Neutrophil (primary cell): Measurements from ENCODE around the gene EPB41L1.

Experiments
- H3K27ac ChIP-seq: fragments of 200-600 bp; sonication (generic); 2 replicates; pipeline ENCODE4 v1.5.1; 2016; ENCODE audit warnings: mild to moderate bottlenecking, moderate library complexity
- H3K27me3 ChIP-seq: fragments of 200-600 bp; sonication (generic); 2 replicates; pipeline ENCODE4 v1.6.0; 2016; ENCODE audit warnings: mild to moderate bottlenecking
- H3K36me3 ChIP-seq: fragments of 200-600 bp; sonication (generic); 2 replicates; pipeline ENCODE4 v1.5.1; 2017
- H3K4me1 ChIP-seq, 2 experiments: fragments of 200-600 bp in 1 of 2; sonication (generic) in 1 of 2; 1 replicate in 1 of 2; 2 replicates in 1 of 2; pipeline versions ENCODE4 v1.5.1 to v1.6.1; 2013 to 2016; ENCODE audit warnings: low read depth in 1 of 2, low read length in 1 of 2, mild to moderate bottlenecking in 1 of 2, moderate library complexity in 1 of 2; ENCODE audit not compliant: control insufficient read depth in 1 of 2, insufficient read depth in 1 of 2
- H3K4me3 ChIP-seq, 2 experiments: fragments of 200-600 bp in 1 of 2; sonication (generic) in 1 of 2; 1 replicate in 1 of 2; 2 replicates in 1 of 2; pipeline ENCODE4 v1.5.1; 2013 to 2016; ENCODE audit warnings: low read depth in 1 of 2, low read length in 1 of 2, mild to moderate bottlenecking in 1 of 2, moderate library complexity in 1 of 2
- H3K9me3 ChIP-seq: fragments of 200-600 bp; sonication (generic); 2 replicates; pipeline ENCODE4 v1.5.1; 2016
- TF ChIP-seq, protein P1 (sequence below): fragments of 200-600 bp; sonication (generic); IDR thresholded peaks from 2 replicates; pipeline ENCODE4 v1.5.1; 2016; ENCODE audit warnings: antibody characterized with exemption

EPB41L1 gene

DNA sequence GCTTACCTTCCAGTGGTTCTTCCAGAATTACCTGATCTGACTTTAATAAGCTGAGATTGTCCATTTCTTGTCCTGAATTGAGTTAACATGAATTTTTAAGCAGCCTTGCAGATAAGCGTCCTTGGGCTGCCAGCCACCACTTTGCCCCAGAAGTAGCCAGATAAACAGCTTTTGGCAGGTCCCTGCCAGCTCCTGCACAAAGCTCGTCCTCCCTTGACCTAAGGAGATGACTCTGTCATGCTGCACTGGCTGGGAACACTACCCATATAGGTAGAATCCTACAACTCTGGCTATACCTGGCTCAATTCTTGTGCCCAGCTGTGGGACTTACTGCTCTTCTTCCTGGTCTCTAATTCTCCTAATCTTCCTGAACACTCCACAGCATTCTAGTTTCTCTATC is 42.1 kb downstream of the EPB41L1 start:
- TF ChIP-seq, protein P1, sequence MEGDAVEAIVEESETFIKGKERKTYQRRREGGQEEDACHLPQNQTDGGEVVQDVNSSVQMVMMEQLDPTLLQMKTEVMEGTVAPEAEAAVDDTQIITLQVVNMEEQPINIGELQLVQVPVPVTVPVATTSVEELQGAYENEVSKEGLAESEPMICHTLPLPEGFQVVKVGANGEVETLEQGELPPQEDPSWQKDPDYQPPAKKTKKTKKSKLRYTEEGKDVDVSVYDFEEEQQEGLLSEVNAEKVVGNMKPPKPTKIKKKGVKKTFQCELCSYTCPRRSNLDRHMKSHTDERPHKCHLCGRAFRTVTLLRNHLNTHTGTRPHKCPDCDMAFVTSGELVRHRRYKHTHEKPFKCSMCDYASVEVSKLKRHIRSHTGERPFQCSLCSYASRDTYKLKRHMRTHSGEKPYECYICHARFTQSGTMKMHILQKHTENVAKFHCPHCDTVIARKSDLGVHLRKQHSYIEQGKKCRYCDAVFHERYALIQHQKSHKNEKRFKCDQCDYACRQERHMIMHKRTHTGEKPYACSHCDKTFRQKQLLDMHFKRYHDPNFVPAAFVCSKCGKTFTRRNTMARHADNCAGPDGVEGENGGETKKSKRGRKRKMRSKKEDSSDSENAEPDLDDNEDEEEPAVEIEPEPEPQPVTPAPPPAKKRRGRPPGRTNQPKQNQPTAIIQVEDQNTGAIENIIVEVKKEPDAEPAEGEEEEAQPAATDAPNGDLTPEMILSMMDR: no peak
- Histone ChIP-seq H3K36me3 (no peaks in the 10 kb centered on the region), H3K27me3 (peaks cover 24% of the 10 kb centered on the region), H3K4me3 (no peak overlapping the region), H3K9me3 (no peaks in the 10 kb centered on the region), H3K27ac (no peak overlapping the region), H3K4me1 (no peaks in the 10 kb centered on the region)

DNA sequence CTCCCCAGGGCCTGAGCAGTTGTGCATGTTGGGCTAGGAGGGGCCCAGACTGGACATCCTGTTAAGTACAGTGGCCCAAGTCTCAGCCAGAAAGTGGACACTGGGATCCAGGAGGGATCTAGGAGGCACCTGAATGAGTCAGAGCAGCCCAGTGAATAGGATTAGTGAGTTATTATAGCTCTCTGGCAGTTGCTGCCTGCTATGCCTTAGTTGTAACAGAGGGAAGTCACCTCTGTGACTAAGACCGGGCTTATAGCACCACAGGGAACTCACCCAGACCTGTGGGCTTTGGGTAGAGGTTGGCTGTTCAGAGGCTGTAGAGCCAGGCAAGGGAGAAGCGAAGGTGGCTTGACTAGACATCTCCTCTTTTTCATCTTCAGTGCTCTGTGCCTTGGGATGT is 42.7 kb downstream of the EPB41L1 start:
- Histone ChIP-seq H3K4me1 (no peaks in the 10 kb centered on the region), H3K36me3 (no peaks in the 10 kb centered on the region), H3K27me3 (peaks cover 24% of the 10 kb centered on the region), H3K27ac (no peak overlapping the region), H3K9me3 (no peaks in the 10 kb centered on the region), H3K4me3 (no peak overlapping the region)
- TF ChIP-seq, protein P1: no peak

- Histone ChIP-seq H3K27me3 (peaks cover 34% of the 10 kb centered on the region), H3K36me3 (no peaks in the 10 kb centered on the region), H3K9me3 (no peaks in the 10 kb centered on the region), H3K27ac (no peak overlapping the region), H3K4me3 (no peak overlapping the region), H3K4me1 (no peaks in the 10 kb centered on the region)
- TF ChIP-seq, protein P1: peak; percentile 86
Measured at GRCh38 chr20:36199345-36200257, 45.1 kb downstream of the EPB41L1 start.

- Histone ChIP-seq H3K4me1 (no peaks in the 10 kb centered on the region), H3K9me3 (no peaks in the 10 kb centered on the region), H3K27me3 (peaks cover 34% of the 10 kb centered on the region), H3K36me3 (no peaks in the 10 kb centered on the region), H3K27ac (no peak overlapping the region), H3K4me3 (no peak overlapping the region)
- TF ChIP-seq, protein P1: no peak
Measured at GRCh38 chr20:36200451-36200850, 45.9 kb downstream of the EPB41L1 start.

- TF ChIP-seq, protein P1: no peak
- Histone ChIP-seq H3K27ac (no peak overlapping the region), H3K9me3 (no peaks in the 10 kb centered on the region), H3K4me3 (no peak overlapping the region), H3K36me3 (no peaks in the 10 kb centered on the region), H3K4me1 (no peaks in the 10 kb centered on the region), H3K27me3 (peaks cover 31% of the 10 kb centered on the region)
Measured at GRCh38 chr20:36201198-36201597, 46.7 kb downstream of the EPB41L1 start.
